Hepatocyte (in vitro differentiated cells): ENCODE measurements around the gene SPECC1L.
"Not testable (repeated sequence)": the region's sequence is repeated elsewhere in the genome, so short reads cannot be mapped to it uniquely, and the experiment has no call there.

ENCODE experiments used
- CTCF ChIP-seq: fragments of 200-600 bp; sonication (generic); IDR thresholded peaks from 2 replicates; pipeline ENCODE4 v1.5.1; 2016; ENCODE audit warnings: antibody characterized with exemption, mild to moderate bottlenecking; ENCODE audit not compliant: poor library complexity
- EZH2 ChIP-seq: fragments of 200-600 bp; sonication (generic); IDR thresholded peaks from 2 replicates; pipeline ENCODE4 v1.6.1; 2016; ENCODE audit warnings: antibody characterized with exemption, mild to moderate bottlenecking, borderline replicate concordance
- EZH2phosphoT487 ChIP-seq: fragments of 200-600 bp; sonication (generic); IDR thresholded peaks from one replicate; pipeline ENCODE4 v1.6.1; 2018; ENCODE audit warnings: antibody characterized with exemption, mild to moderate bottlenecking, low read depth, moderate library complexity; ENCODE audit not compliant: unreplicated experiment, severe bottlenecking

GRCh38 chr22:24317511-24317910 is 46.9 kb downstream of the SPECC1L start:
- TF ChIP-seq CTCF, EZH2, EZH2phosphoT487: not testable (repeated sequence)
